ENCODE data around the gene CPB1. TPM values are rescaled to one million over a fixed set of nuclear protein-coding genes. Genes with fewer than 3 reads are reported as not detected.

CPB1 gene
- total and polyA plus RNA-seq, 8 donors: 0.39 to 0.93 (median 0.48) TPM; not detected in 2

DNA sequence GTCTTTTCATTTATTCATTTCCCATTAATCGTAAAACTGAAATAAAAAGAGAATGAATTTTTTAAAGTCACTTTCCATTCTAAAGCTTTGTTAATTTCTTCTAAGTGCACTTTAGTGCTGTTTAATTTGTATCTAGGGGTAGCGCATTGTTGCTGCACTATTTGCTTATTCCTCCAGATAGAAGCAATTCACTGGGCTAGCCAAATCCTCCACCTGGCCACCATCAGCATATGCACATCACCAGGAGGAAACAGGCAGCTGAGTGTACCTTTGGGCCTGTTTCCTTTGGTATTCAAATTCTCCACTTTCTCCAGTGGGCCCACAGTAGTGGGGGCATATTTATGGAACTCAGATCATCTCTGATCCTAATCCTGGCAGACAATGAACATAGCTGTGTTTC, 29.8 kb upstream of the CPB1 start:
- no peak for DNase-seq
- no peak for ATAC-seq
- H3K4me3 ChIP-seq: no peak overlapping the region
- no peaks in the 10 kb centered on the region for H3K36me3 ChIP-seq
- H3K9me3 ChIP-seq: no peaks in the 10 kb centered on the region
- TF ChIP-seq, protein P1, sequence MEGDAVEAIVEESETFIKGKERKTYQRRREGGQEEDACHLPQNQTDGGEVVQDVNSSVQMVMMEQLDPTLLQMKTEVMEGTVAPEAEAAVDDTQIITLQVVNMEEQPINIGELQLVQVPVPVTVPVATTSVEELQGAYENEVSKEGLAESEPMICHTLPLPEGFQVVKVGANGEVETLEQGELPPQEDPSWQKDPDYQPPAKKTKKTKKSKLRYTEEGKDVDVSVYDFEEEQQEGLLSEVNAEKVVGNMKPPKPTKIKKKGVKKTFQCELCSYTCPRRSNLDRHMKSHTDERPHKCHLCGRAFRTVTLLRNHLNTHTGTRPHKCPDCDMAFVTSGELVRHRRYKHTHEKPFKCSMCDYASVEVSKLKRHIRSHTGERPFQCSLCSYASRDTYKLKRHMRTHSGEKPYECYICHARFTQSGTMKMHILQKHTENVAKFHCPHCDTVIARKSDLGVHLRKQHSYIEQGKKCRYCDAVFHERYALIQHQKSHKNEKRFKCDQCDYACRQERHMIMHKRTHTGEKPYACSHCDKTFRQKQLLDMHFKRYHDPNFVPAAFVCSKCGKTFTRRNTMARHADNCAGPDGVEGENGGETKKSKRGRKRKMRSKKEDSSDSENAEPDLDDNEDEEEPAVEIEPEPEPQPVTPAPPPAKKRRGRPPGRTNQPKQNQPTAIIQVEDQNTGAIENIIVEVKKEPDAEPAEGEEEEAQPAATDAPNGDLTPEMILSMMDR (IDR thresholded peaks at IDR 0.05): no peak
- H3K27ac ChIP-seq: no peak overlapping the region
- intact Hi-C loops (cut with DNase I): no loop called here
- no peaks in the 10 kb centered on the region for H3K27me3 ChIP-seq
- no peaks in the 10 kb centered on the region for H3K4me1 ChIP-seq

DNA sequence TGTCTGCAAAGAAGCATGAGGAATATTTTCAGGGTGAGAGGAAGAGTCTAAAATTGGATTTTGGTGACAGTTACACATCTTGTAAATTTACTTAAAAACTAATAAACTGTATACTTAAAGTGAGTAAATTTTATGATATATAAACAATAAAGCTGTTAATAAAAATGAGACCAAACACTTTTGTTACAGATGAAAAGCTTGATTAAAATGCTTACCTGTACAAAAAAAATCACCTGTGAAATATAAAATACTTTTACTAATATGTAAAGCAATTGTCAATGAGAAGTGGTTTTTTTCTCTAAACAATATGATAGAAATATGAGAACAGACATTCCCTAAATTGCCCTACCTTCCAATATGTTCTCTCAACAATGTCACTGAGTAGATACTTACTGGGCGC, 27.2 kb upstream of the CPB1 start:
- no peak for DNase-seq

DNA sequence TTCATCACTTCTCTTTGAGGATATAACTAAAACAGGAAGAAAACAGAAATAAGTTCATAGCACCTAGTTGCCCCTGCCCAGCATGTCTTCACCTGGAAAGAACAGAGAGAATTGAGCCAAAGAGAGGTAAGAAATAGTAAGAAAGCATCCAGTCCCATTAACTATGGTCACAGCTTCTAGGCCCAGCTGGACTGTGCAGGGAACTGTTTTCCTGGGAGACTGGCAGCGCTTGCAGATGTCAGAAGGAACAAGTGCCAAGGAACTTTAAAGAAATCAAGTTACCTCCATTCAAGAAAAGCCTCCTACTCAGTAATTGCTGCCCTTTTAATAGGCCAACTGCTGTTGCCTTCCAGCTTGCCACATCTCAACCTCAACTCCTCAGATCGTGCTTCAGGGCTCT, 17.8 kb upstream of the CPB1 start:
- H3K9me3 ChIP-seq: no peaks in the 10 kb centered on the region
- peaks cover 0 to 5% of the 10 kb centered on the region in 2 donors for H3K27me3 ChIP-seq
- no peak for DNase-seq
- no peaks in the 10 kb centered on the region for H3K4me1 ChIP-seq
- ATAC-seq: no peak
- no peak overlapping the region for H3K27ac ChIP-seq
- intact Hi-C loops (cut with DNase I): no loop called here
- no peaks in the 10 kb centered on the region for H3K36me3 ChIP-seq
- TF ChIP-seq, protein P1 (IDR thresholded peaks at IDR 0.05): no peak
- H3K4me3 ChIP-seq: no peak overlapping the region

More for the DNA sequence above, 27.2 kb upstream of the CPB1 start:
- intact Hi-C loops (cut with DNase I): no loop called here
- Histone ChIP-seq H3K27ac (no peak overlapping the region), H3K27me3 (no peaks in the 10 kb centered on the region), H3K36me3 (no peaks in the 10 kb centered on the region), H3K9me3 (no peaks in the 10 kb centered on the region), H3K4me3 (no peak overlapping the region), H3K4me1 (no peaks in the 10 kb centered on the region)
- TF ChIP-seq, protein P1 (IDR thresholded peaks at IDR 0.05): no peak
- no peak for ATAC-seq

DNA sequence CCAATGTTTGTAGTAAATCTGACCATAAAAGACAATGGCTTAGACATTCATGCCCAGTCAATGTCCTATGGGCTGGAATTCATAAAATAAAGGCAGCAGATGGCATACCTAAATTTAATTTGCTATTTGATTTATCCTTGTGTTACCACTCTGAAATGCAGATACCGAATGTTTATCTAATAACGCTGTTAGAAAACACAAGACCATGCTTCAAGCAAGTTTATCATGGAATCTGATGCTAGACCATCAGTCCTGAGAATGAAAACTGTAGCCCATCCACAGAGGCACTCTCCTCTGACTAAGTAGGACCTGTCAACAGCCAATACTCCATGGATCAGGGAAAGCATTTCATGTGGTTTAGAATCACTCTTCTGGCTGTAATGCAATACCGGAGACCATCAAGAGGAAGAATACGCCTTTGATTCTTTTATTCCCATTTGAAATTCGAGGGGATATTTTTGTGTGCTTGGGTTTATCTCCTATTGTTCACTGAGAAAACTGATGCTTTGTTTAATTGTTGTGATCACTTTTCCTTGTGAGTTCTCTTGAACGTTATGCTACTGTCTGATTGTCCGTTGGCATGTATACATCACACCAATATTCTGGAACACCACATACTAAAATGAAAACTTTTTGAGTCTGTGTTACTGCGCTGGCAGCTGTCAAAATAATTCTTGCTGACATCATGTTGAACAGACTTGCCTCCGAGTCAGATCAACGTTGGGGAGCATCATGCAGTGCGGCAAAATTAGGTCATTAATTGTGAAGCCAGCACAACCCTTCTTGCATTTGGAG, 12.1 kb upstream of the CPB1 start:
- TF ChIP-seq, protein P1 (IDR thresholded peaks at IDR 0.05): no peak
- DNase-seq: no peak
- H3K4me3 ChIP-seq: no peak overlapping the region
- H3K4me1 ChIP-seq: no peaks in the 10 kb centered on the region
- no peaks in the 10 kb centered on the region for H3K27me3 ChIP-seq
- no peaks in the 10 kb centered on the region for H3K36me3 ChIP-seq
- ATAC-seq: no peak
- H3K27ac ChIP-seq: no peak overlapping the region
- intact Hi-C loops (cut with DNase I): no loop called here
- H3K9me3 ChIP-seq: no peaks in the 10 kb centered on the region

DNA sequence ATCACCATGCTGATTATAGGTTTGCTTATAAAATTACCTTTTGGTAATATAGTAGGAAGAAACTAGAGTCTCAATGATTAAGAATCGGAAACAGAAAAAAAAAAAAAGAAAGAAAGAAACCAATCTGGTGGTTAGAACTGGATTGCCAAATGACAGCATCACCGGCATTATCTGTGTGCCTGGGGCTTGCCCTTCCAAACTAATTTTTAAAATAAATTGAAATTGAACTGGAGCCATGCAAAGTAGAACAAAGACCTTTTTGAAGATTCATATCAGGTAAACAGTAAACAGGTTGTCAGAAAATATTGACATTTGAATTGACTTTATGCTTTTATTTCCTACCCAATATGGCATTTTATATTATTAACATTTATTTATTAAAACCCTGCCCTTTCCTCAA, 11.2 kb upstream of the CPB1 start:
- DNase-seq (no peak), ATAC-seq (no peak)

More for the DNA sequence above, 11.2 kb upstream of the CPB1 start:
- Histone ChIP-seq H3K36me3 (no peaks in the 10 kb centered on the region), H3K27me3 (no peaks in the 10 kb centered on the region), H3K4me1 (no peaks in the 10 kb centered on the region), H3K27ac (no peak overlapping the region), H3K4me3 (no peak overlapping the region), H3K9me3 (no peaks in the 10 kb centered on the region)
- TF ChIP-seq, protein P1 (IDR thresholded peaks at IDR 0.05): no peak
- intact Hi-C loops (cut with DNase I): no loop called here
